ENCODE measurements around the gene PELI2.

The PELI2 gene

GRCh38 chr14:56175773-56176172 is 57.6 kb downstream of the PELI2 start:
- no peak for DNase-seq

- DNase-seq, result no peak
These were observed 58.3 kb downstream of the PELI2 start for GRCh38 chr14:56176530-56176929.

- no peak for DNase-seq
These were observed 58.8 kb downstream of the PELI2 start for GRCh38 chr14:56177036-56177435.

- no peak for DNase-seq
These were observed 62.7 kb downstream of the PELI2 start for GRCh38 chr14:56180754-56181542.

GRCh38 chr14:56181681-56182085 is 63.5 kb downstream of the PELI2 start:
- DNase-seq, result no peak

- no peak for DNase-seq
These were observed 64.2 kb downstream of the PELI2 start for GRCh38 chr14:56182410-56182809.

GRCh38 chr14:56183631-56184157 is 65.5 kb downstream of the PELI2 start:
- no peak for DNase-seq

- DNase-seq, result no peak
These were observed 67.8 kb downstream of the PELI2 start for GRCh38 chr14:56185992-56186391.

- DNase-seq, result no peak
These were observed 69.5 kb downstream of the PELI2 start for GRCh38 chr14:56187736-56188135.

- no peak for DNase-seq
These were observed 71.1 kb downstream of the PELI2 start for GRCh38 chr14:56189307-56189706.

GRCh38 chr14:56193347-56193746 is 75.1 kb downstream of the PELI2 start:
- no peak for DNase-seq

GRCh38 chr14:56194042-56194441 is 75.8 kb downstream of the PELI2 start:
- no peak for DNase-seq

GRCh38 chr14:56195223-56195622 is 77.0 kb downstream of the PELI2 start:
- DNase-seq, result no peak

- no peak for DNase-seq
These were observed 77.5 kb downstream of the PELI2 start for GRCh38 chr14:56195704-56196103.

- DNase-seq, result no peak
These were observed 78.1 kb downstream of the PELI2 start for GRCh38 chr14:56196274-56196673.

- no peak for DNase-seq
These were observed 78.9 kb downstream of the PELI2 start for GRCh38 chr14:56197150-56197549.

- DNase-seq, result no peak
These were observed 80.2 kb downstream of the PELI2 start for GRCh38 chr14:56198438-56198837.

GRCh38 chr14:56199095-56199981 is 81.1 kb downstream of the PELI2 start:
- DNase-seq, result peak; percentile 86 to 87

- DNase-seq, result no peak
These were observed 81.9 kb downstream of the PELI2 start for GRCh38 chr14:56199982-56200577.

- DNase-seq, result no peak
These were observed 84.0 kb downstream of the PELI2 start for GRCh38 chr14:56202256-56202655.

- peak; percentile 50 to 56 for DNase-seq
These were observed 87.7 kb downstream of the PELI2 start for GRCh38 chr14:56205881-56206280.

- no peak for DNase-seq
These were observed 88.4 kb downstream of the PELI2 start for GRCh38 chr14:56206596-56206995.

GRCh38 chr14:56207626-56208292 is 89.5 kb downstream of the PELI2 start:
- no peak for DNase-seq

All from inflammatory macrophage (primary cell).